SK-N-SH treated with all-trans-retinoic acid at 6 μM for 48 hours (cell line): ENCODE results near the gene COL12A1.

ENCODE experiments used
- CSRNP3 ChIP-seq: fragments of 250-450 bp; sonication (Bioruptor Pico); IDR thresholded peaks from 2 replicates; pipeline ENCODE4 v1.5.1; 2021; ENCODE audit warnings: mild to moderate bottlenecking, moderate library complexity
- OSR1 ChIP-seq: fragments of 250-450 bp; sonication (Bioruptor Pico); IDR thresholded peaks from 2 replicates; pipeline ENCODE4 v1.8.0; 2022; ENCODE audit warnings: moderate library complexity, mild to moderate bottlenecking, inconsistent platforms
- POU6F1 ChIP-seq: fragments of 250-450 bp; sonication (Bioruptor Pico); IDR thresholded peaks from 2 replicates; pipeline ENCODE4 v1.8.0; 2021; ENCODE audit warnings: low read depth, mild to moderate bottlenecking, moderate library complexity, borderline replicate concordance
- PPARA ChIP-seq: fragments of 250-450 bp; sonication (Bioruptor Pico); IDR thresholded peaks from 2 replicates; pipeline ENCODE4 v1.5.0; 2020; ENCODE audit warnings: mild to moderate bottlenecking, borderline replicate concordance
- ZC3H10 ChIP-seq: fragments of 250-450 bp; sonication (Bioruptor Pico); IDR thresholded peaks from 2 replicates; pipeline ENCODE4 v1.5.1; 2021; ENCODE audit warnings: mild to moderate bottlenecking, moderate library complexity

- no peak for TF ChIP-seq OSR1 (CRISPR knock-in tag)
- TF ChIP-seq ZC3H10: no peak
- TF ChIP-seq POU6F1 (CRISPR knock-in tag): no peak
- no peak for TF ChIP-seq CSRNP3 (CRISPR knock-in tag)
- TF ChIP-seq PPARA (CRISPR knock-in tag): no peak
These were observed 34.9 kb downstream of the COL12A1 start for GRCh38 chr6:75170691-75171560.
